GM21529 (cell line): Measurements from ENCODE around the gene ZC3H4.
A peak's percentile ranks its signal among the peaks of the same experiment; 100 is the strongest.

ENCODE experiments used
- ATAC-seq: cut with Tn5 transposase; IDR thresholded peaks from one replicate; pipeline ENCODE4 v1.9.1; 2021; ENCODE audit not compliant: unreplicated experiment

ZC3H4 gene

GRCh38 chr19:47134545-47134944 is 21.0 kb upstream of the ZC3H4 start:
- no peak for ATAC-seq

GRCh38 chr19:47133021-47133471 is 19.5 kb upstream of the ZC3H4 start:
- ATAC-seq, result no peak

- no peak for ATAC-seq
Measured at GRCh38 chr19:47132194-47132852, 18.7 kb upstream of the ZC3H4 start.

GRCh38 chr19:47130589-47131227 is 17.1 kb upstream of the ZC3H4 start, which contains the start of gene SAE1:
TSS of gene SAE1 (plus strand) at chr19:47130835. CDS start at chr19:47130931, 96 bp downstream.
- peak; percentile 72 for ATAC-seq

GRCh38 chr19:47130120-47130588 is 16.6 kb upstream of the ZC3H4 start:
- ATAC-seq, result no peak

- no peak for ATAC-seq
Measured at GRCh38 chr19:47129579-47129978, 16.0 kb upstream of the ZC3H4 start.

GRCh38 chr19:47125669-47125938 is 12.0 kb upstream of the ZC3H4 start:
- ATAC-seq, result no peak

- ATAC-seq, result no peak
Measured at GRCh38 chr19:47124937-47125668, 11.5 kb upstream of the ZC3H4 start.

GRCh38 chr19:47123406-47123805 is 9.8 kb upstream of the ZC3H4 start:
- ATAC-seq, result no peak

GRCh38 chr19:47122359-47123335 is 9.1 kb upstream of the ZC3H4 start:
- ATAC-seq, result no peak

GRCh38 chr19:47120470-47121067 is 7.0 kb upstream of the ZC3H4 start:
- ATAC-seq, result no peak

- no peak for ATAC-seq
Measured at GRCh38 chr19:47113850-47114651, 475 bp upstream of the ZC3H4 start.

- ATAC-seq, result peak; percentile 21
Measured at GRCh38 chr19:47112166-47112996, 1.2 kb downstream of the ZC3H4 start.

- no peak for ATAC-seq
Measured at GRCh38 chr19:47111682-47112165, 1.9 kb downstream of the ZC3H4 start.

GRCh38 chr19:47111006-47111621 is 2.5 kb downstream of the ZC3H4 start:
- no peak for ATAC-seq

GRCh38 chr19:47110521-47111005 is 3.0 kb downstream of the ZC3H4 start:
- no peak for ATAC-seq

GRCh38 chr19:47109541-47110375 is 3.8 kb downstream of the ZC3H4 start:
- ATAC-seq, result no peak
